ENCODE results near the gene DLG2. TPM values are rescaled to one million over a fixed set of nuclear protein-coding genes. Genes with fewer than 3 reads are reported as not detected.

DLG2 gene
- total RNA-seq, 2 experiments from 2014 or later = 2.0 to 2.1 TPM

DNA sequence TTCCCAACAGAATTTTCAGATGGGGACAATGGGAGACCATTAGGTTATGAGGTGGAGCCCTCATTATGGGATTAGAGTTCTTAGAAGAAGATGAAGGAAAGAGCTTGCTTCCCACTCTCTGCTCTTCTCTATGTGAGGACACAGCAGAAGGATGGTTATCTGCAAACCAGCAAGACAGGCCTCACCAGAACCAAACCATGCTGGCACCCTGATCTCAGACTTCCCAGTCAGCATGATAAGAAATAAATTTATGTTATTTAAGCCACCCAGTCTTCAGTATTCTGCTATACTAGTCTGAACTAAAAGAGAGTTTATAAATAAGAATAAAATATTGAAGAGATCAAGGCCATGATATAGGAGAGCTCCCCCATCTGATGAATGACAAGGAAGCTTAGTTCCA is 1394.6 kb downstream of the DLG2 start:
- intact Hi-C loops (cut with DNase I, micrococcal nuclease) = no loop called here
- no peaks in the 10 kb centered on the region for H3K36me3 Mint-ChIP-seq (ENCODE audit: low read depth)
- ATAC-seq (ENCODE audit: poor library complexity) (no peak), DNase-seq (no peak)
- H3K4me3 Mint-ChIP-seq = no peak overlapping the region
- POLR2A ChIA-PET = no interaction called here
- CTCF ChIA-PET = no interaction called here
- no peak overlapping the region for H3K4me3 ChIP-seq (ENCODE audit: low read length)
- H3K27me3 Mint-ChIP-seq = no peaks in the 10 kb centered on the region
- no peak overlapping the region for H3K27ac Mint-ChIP-seq
- no peaks in the 10 kb centered on the region for H3K4me1 Mint-ChIP-seq (ENCODE audit: low read depth)
- TF ChIP-seq CTCF (IDR thresholded peaks at IDR 0.05) = no peak
- H3K36me3 ChIP-seq (ENCODE audit: insufficient read depth, low read length) = no peaks in the 10 kb centered on the region
- no peaks in the 10 kb centered on the region for H3K4me1 ChIP-seq (ENCODE audit: insufficient read depth, low read length)
- H3K9me3 Mint-ChIP-seq = peaks cover 15% of the 10 kb centered on the region
- H3K27me3 ChIP-seq (ENCODE audit: control insufficient read depth in 1 of 2, insufficient read depth in 2 of 2, low read length in 2 of 2) = no peaks in the 10 kb centered on the region
- no peaks in the 10 kb centered on the region for H3K9me3 ChIP-seq (ENCODE audit: control insufficient read depth in 1 of 2, insufficient read depth in 1 of 2, low read length in 2 of 2)
- H3K27ac ChIP-seq (ENCODE audit: low read depth in 1 of 2, low read length in 2 of 2) = no peak overlapping the region

GRCh38 chr11:84230402-84230801 is 1396.7 kb downstream of the DLG2 start:
- Histone ChIP-seq H3K27me3 (ENCODE audit: control insufficient read depth in 1 of 2, insufficient read depth in 2 of 2, low read length in 2 of 2) (no peaks in the 10 kb centered on the region), H3K27ac (ENCODE audit: low read depth in 1 of 2, low read length in 2 of 2) (no peak overlapping the region), H3K36me3 (ENCODE audit: insufficient read depth, low read length) (no peaks in the 10 kb centered on the region), H3K4me1 (ENCODE audit: insufficient read depth, low read length) (no peaks in the 10 kb centered on the region), H3K4me3 (ENCODE audit: low read length) (no peak overlapping the region), H3K9me3 (ENCODE audit: control insufficient read depth in 1 of 2, insufficient read depth in 1 of 2, low read length in 2 of 2) (peaks cover 0 to 4% of the 10 kb centered on the region in 2 experiments)
- CTCF ChIA-PET = no interaction called here
- intact Hi-C loops (cut with DNase I, micrococcal nuclease) = no loop called here
- Mint-ChIP-seq H3K36me3 (ENCODE audit: low read depth) (no peaks in the 10 kb centered on the region), H3K4me1 (ENCODE audit: low read depth) (no peaks in the 10 kb centered on the region), H3K27me3 (no peaks in the 10 kb centered on the region), H3K27ac (no peak overlapping the region), H3K9me3 (peaks cover 12% of the 10 kb centered on the region), H3K4me3 (no peak overlapping the region)
- ATAC-seq (ENCODE audit: poor library complexity) (no peak), DNase-seq (no peak)
- no peak for TF ChIP-seq CTCF (IDR thresholded peaks at IDR 0.05)
- POLR2A ChIA-PET = no interaction called here

DNA sequence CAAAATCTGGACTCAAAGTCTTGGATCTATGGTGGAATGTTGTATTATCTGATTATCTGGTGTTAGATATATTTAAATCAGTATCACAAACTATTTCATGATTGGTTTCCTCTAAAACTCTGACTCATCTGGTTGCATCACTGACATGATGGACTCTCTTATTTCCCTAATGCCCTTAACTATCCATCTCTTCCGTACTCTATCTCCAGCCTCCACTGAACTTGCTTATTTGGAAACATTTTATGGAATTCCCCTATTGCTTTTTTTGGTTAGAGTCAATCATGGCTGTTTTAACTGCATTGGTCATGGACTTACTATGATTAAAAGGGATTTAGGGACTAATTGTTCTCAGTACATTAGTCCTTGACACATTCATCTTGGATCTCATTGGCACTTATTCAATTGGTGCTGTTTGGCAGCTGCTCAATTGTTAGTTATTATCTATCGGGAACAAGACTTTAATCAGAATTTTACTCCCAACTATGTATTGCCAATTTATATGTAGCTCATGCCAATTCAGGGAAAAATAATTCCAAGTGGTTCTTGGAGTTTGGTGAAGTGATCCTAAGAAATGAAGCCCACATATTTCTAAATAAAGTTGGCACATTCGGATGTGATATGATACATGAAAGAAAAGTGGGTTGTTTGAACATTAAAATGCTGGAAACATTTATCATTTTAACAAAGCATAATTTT is 1399.0 kb downstream of the DLG2 start:
- Mint-ChIP-seq H3K4me3 (no peak overlapping the region), H3K9me3 (peaks cover 12% of the 10 kb centered on the region), H3K27ac (no peak overlapping the region), H3K27me3 (no peaks in the 10 kb centered on the region), H3K36me3 (ENCODE audit: low read depth) (no peaks in the 10 kb centered on the region), H3K4me1 (ENCODE audit: low read depth) (no peaks in the 10 kb centered on the region)
- intact Hi-C loops (cut with DNase I, micrococcal nuclease) = no loop called here
- CTCF ChIA-PET = interaction anchor here (0.7 kb wide), 1 partner anchor 37 kb away, joined by 3 read pairs; no protein-coding TSS in a partner anchor
- peaks cover 0 to 4% of the 10 kb centered on the region in 2 experiments for H3K9me3 ChIP-seq (ENCODE audit: control insufficient read depth in 1 of 2, insufficient read depth in 1 of 2, low read length in 2 of 2)
- no peaks in the 10 kb centered on the region for H3K36me3 ChIP-seq (ENCODE audit: insufficient read depth, low read length)
- H3K27me3 ChIP-seq (ENCODE audit: control insufficient read depth in 1 of 2, insufficient read depth in 2 of 2, low read length in 2 of 2) = no peaks in the 10 kb centered on the region
- POLR2A ChIA-PET = no interaction called here
- no peak overlapping the region for H3K4me3 ChIP-seq (ENCODE audit: low read length)
- TF ChIP-seq CTCF (IDR thresholded peaks at IDR 0.05) = no peak
- no peaks in the 10 kb centered on the region for H3K4me1 ChIP-seq (ENCODE audit: insufficient read depth, low read length)
- ATAC-seq (ENCODE audit: poor library complexity) (no peak), DNase-seq (no peak)
- no peak overlapping the region for H3K27ac ChIP-seq (ENCODE audit: low read depth in 1 of 2, low read length in 2 of 2)
